Measurements from ENCODE around the gene USP16. TPM values are rescaled to one million over a fixed set of nuclear protein-coding genes. Genes with fewer than 3 reads are reported as not detected.
A peak's percentile ranks its signal among the peaks of the same experiment; 100 is the strongest.
"Not testable (repeated sequence)": the region's sequence is repeated elsewhere in the genome, so short reads cannot be mapped to it uniquely, and the experiment has no call there.

Gene USP16
- 40.2 TPM for polyA plus RNA-seq (2013)

GRCh38 chr21:29024474-29025327 lies at the start of gene USP16:
TSS of gene USP16 (plus strand) at chr21:29024668. CDS start at chr21:29027914, 3,246 bp downstream.
- peak; percentile 99 to 100 (median 99) for DNase-seq
- peak within 1 kb of the TSS; percentile 99 to 100 for H3K27ac ChIP-seq (ENCODE audit: insufficient read depth in 1 of 2, low read depth in 1 of 2, low read length in 2 of 2, poor library complexity in 1 of 2, severe bottlenecking in 2 of 2)
- peaks cover 8 to 23% (median 15%) of the 10 kb centered on the region in 4 experiments for H3K4me1 ChIP-seq (ENCODE audit: control extremely low read depth in 1 of 4, control insufficient read depth in 4 of 4, insufficient read depth in 4 of 4, low read length in 3 of 4)
- peak within 1 kb of the TSS; percentile 66 to 98 (median 92) for H3K4me3 ChIP-seq (ENCODE audit: control insufficient read depth in 1 of 7, extremely low read depth in 1 of 7, insufficient read depth in 4 of 7, low read depth in 2 of 7, low read length in 6 of 7)
- ChIA-PET POLR2A (interaction anchor here (1.0 to 1.7 kb wide), 3 partner anchors 22 to 49 kb away, joined by 5 to 7 read pairs (median 7); partner anchors contain the start of genes CCT8 and LTN1), CTCF (interaction anchor here (0.9 to 1.9 kb wide), 8 partner anchors 16 to 85 kb away, joined by 3 to 4 read pairs (median 3); partner anchors contain the start of gene LTN1)
- H3K36me3 ChIP-seq (ENCODE audit: control insufficient read depth in 4 of 4, insufficient read depth in 4 of 4, low read length in 3 of 4) = peaks cover 3 to 8% (median 5%) of the 10 kb centered on the region in 4 experiments
- no peaks in the 10 kb centered on the region for H3K9me3 ChIP-seq (ENCODE audit: control extremely low read depth in 1 of 5, control insufficient read depth in 4 of 5, insufficient read depth in 2 of 5, low read depth in 1 of 5, low read length in 4 of 5)
- no peaks in the 10 kb centered on the region for H3K27me3 ChIP-seq (replicated peaks in 2 of 5; ENCODE audit: control insufficient read depth in 4 of 5, insufficient read depth in 5 of 5, low read length in 4 of 5)
- WGBS (ENCODE audit: insufficient coverage) = 0% methylated on average over 34 of the region's 48 CpGs

DNA sequence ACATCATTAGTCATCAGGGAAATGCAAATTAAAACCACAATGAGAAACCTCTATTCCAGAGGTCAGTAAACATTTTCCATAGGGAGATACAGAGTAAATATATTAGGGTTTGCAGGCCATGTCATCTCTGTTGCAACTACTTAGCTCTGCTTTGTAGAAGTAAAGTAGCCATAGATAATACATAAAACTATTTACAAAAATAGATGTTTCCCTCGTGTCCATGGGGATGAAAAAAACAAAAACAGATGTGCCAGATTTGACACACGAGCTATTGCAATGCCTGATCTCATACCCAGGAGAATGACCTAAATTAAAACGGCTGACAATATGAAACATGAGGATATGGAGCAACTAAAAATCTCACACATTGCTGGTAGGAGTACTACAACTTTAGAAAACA lies 49.1 kb upstream of the USP16 start:
- 93% methylated on average over 3 of the region's 3 CpGs for WGBS (ENCODE audit: insufficient coverage)
- H3K4me1 ChIP-seq (ENCODE audit: control extremely low read depth in 1 of 4, control insufficient read depth in 4 of 4, insufficient read depth in 4 of 4, low read length in 3 of 4) = no peaks in the 10 kb centered on the region
- ChIA-PET POLR2A (no interaction called here), CTCF (interaction anchor here (0.7 kb wide), 1 partner anchor 14 kb away, joined by 3 read pairs; no protein-coding TSS in a partner anchor)
- peaks cover 0 to 5% (median 0%) of the 10 kb centered on the region in 5 experiments for H3K9me3 ChIP-seq (ENCODE audit: control extremely low read depth in 1 of 5, control insufficient read depth in 4 of 5, insufficient read depth in 2 of 5, low read depth in 1 of 5, low read length in 4 of 5)
- H3K4me3 ChIP-seq (ENCODE audit: control insufficient read depth in 1 of 7, extremely low read depth in 1 of 7, insufficient read depth in 4 of 7, low read depth in 2 of 7, low read length in 6 of 7) = no peak overlapping the region
- H3K36me3 ChIP-seq (ENCODE audit: control insufficient read depth in 4 of 4, insufficient read depth in 4 of 4, low read length in 3 of 4) = peaks cover 14 to 61% (median 40%) of the 10 kb centered on the region in 4 experiments
- peak in 2 of 3 donors; percentile 4 to 23 for DNase-seq
- H3K27me3 ChIP-seq (replicated peaks in 2 of 5; ENCODE audit: control insufficient read depth in 4 of 5, insufficient read depth in 5 of 5, low read length in 4 of 5) = no peaks in the 10 kb centered on the region
- no peak overlapping the region for H3K27ac ChIP-seq (ENCODE audit: insufficient read depth in 1 of 2, low read depth in 1 of 2, low read length in 2 of 2, poor library complexity in 1 of 2, severe bottlenecking in 2 of 2)

DNA sequence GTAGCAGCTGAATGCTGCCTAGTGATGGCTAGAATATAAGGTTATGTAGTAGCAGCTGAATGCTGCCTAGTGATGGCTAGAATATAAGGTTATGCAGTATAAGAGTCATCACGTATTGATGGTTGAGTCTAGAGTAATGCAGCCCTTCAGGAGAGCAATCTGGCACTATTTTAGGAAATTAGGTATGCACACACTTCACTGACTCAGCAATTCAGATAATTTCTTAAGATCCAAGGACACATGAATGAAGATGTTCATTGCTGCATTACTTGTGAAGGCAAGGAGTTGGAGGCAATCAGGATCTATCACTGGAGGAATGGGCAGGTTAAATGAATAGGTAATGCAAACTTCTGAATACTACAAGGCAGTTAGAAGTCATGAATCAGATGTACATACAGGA lies 45.4 kb upstream of the USP16 start:
- Histone ChIP-seq H3K4me3 (ENCODE audit: control insufficient read depth in 1 of 7, extremely low read depth in 1 of 7, insufficient read depth in 4 of 7, low read depth in 2 of 7, low read length in 6 of 7) (no peak overlapping the region), H3K27me3 (replicated peaks in 2 of 5; ENCODE audit: control insufficient read depth in 4 of 5, insufficient read depth in 5 of 5, low read length in 4 of 5) (no peaks in the 10 kb centered on the region), H3K36me3 (ENCODE audit: control insufficient read depth in 4 of 4, insufficient read depth in 4 of 4, low read length in 3 of 4) (peaks cover 16 to 46% (median 36%) of the 10 kb centered on the region in 4 experiments), H3K9me3 (ENCODE audit: control extremely low read depth in 1 of 5, control insufficient read depth in 4 of 5, insufficient read depth in 2 of 5, low read depth in 1 of 5, low read length in 4 of 5) (no peaks in the 10 kb centered on the region), H3K27ac (ENCODE audit: insufficient read depth in 1 of 2, low read depth in 1 of 2, low read length in 2 of 2, poor library complexity in 1 of 2, severe bottlenecking in 2 of 2) (no peak overlapping the region), H3K4me1 (ENCODE audit: control extremely low read depth in 1 of 4, control insufficient read depth in 4 of 4, insufficient read depth in 4 of 4, low read length in 3 of 4) (peaks cover 0 to 10% (median 5%) of the 10 kb centered on the region in 4 experiments)
- no peak for DNase-seq
- CTCF ChIA-PET = no interaction called here
- POLR2A ChIA-PET = interaction anchor here (0.5 kb wide), 1 partner anchor 10 kb away, joined by 3 read pairs; no protein-coding TSS in a partner anchor
- WGBS (ENCODE audit: insufficient coverage) = no CpG with 5 or more reads among the region's 1 CpG

- Histone ChIP-seq H3K9me3 (ENCODE audit: control extremely low read depth in 1 of 5, control insufficient read depth in 4 of 5, insufficient read depth in 2 of 5, low read depth in 1 of 5, low read length in 4 of 5) (no peaks in the 10 kb centered on the region), H3K4me1 (ENCODE audit: control extremely low read depth in 1 of 4, control insufficient read depth in 4 of 4, insufficient read depth in 4 of 4, low read length in 3 of 4) (peaks cover 0 to 10% (median 5%) of the 10 kb centered on the region in 4 experiments), H3K4me3 (ENCODE audit: control insufficient read depth in 1 of 7, extremely low read depth in 1 of 7, insufficient read depth in 4 of 7, low read depth in 2 of 7, low read length in 6 of 7) (no peak overlapping the region), H3K27me3 (replicated peaks in 2 of 5; ENCODE audit: control insufficient read depth in 4 of 5, insufficient read depth in 5 of 5, low read length in 4 of 5) (no peaks in the 10 kb centered on the region), H3K27ac (ENCODE audit: insufficient read depth in 1 of 2, low read depth in 1 of 2, low read length in 2 of 2, poor library complexity in 1 of 2, severe bottlenecking in 2 of 2) (no peak overlapping the region), H3K36me3 (ENCODE audit: control insufficient read depth in 4 of 4, insufficient read depth in 4 of 4, low read length in 3 of 4) (peaks cover 14 to 40% (median 30%) of the 10 kb centered on the region in 4 experiments)
- ChIA-PET CTCF (interaction anchor here (1.1 to 1.2 kb wide), 2 partner anchors 8 to 10 kb away, joined by 3 to 5 read pairs; no protein-coding TSS in a partner anchor), POLR2A (interaction anchor here (0.6 kb wide), 1 partner anchor 13 kb away, joined by 4 read pairs; no protein-coding TSS in a partner anchor)
- peak in 2 of 3 donors; percentile 25 to 36 for DNase-seq
- 40% methylated on average over 1 of the region's 1 CpG for WGBS (ENCODE audit: insufficient coverage)
Observed at GRCh38 chr21:28982637-28983036, 41.8 kb upstream of the USP16 start.

GRCh38 chr21:28986677-28987076 lies 37.8 kb upstream of the USP16 start:
- H3K27me3 ChIP-seq (replicated peaks in 2 of 5; ENCODE audit: control insufficient read depth in 4 of 5, insufficient read depth in 5 of 5, low read length in 4 of 5) = no peaks in the 10 kb centered on the region
- H3K4me3 ChIP-seq (ENCODE audit: control insufficient read depth in 1 of 7, extremely low read depth in 1 of 7, insufficient read depth in 4 of 7, low read depth in 2 of 7, low read length in 6 of 7) = no peak overlapping the region
- no peaks in the 10 kb centered on the region for H3K9me3 ChIP-seq (ENCODE audit: control extremely low read depth in 1 of 5, control insufficient read depth in 4 of 5, insufficient read depth in 2 of 5, low read depth in 1 of 5, low read length in 4 of 5)
- DNase-seq = no peak
- peaks cover 12 to 28% (median 14%) of the 10 kb centered on the region in 4 experiments for H3K36me3 ChIP-seq (ENCODE audit: control insufficient read depth in 4 of 4, insufficient read depth in 4 of 4, low read length in 3 of 4)
- ChIA-PET POLR2A (no interaction called here), CTCF (interaction anchor here (1.2 kb wide), 1 partner anchor 38 kb away, joined by 3 read pairs; the partner anchor contains the start of gene USP16)
- 100% methylated on average over 1 of the region's 4 CpGs for WGBS (ENCODE audit: insufficient coverage)
- H3K4me1 ChIP-seq (ENCODE audit: control extremely low read depth in 1 of 4, control insufficient read depth in 4 of 4, insufficient read depth in 4 of 4, low read length in 3 of 4) = peaks cover 4 to 23% (median 13%) of the 10 kb centered on the region in 4 experiments
- H3K27ac ChIP-seq (ENCODE audit: insufficient read depth in 1 of 2, low read depth in 1 of 2, low read length in 2 of 2, poor library complexity in 1 of 2, severe bottlenecking in 2 of 2) = no peak overlapping the region

- CTCF ChIA-PET; H3K4me3 ChIP-seq (ENCODE audit: control insufficient read depth in 1 of 7, extremely low read depth in 1 of 7, insufficient read depth in 4 of 7, low read depth in 2 of 7, low read length in 6 of 7); H3K27ac ChIP-seq (ENCODE audit: insufficient read depth in 1 of 2, low read depth in 1 of 2, low read length in 2 of 2, poor library complexity in 1 of 2, severe bottlenecking in 2 of 2); H3K27me3 ChIP-seq (replicated peaks in 2 of 5; ENCODE audit: control insufficient read depth in 4 of 5, insufficient read depth in 5 of 5, low read length in 4 of 5); POLR2A ChIA-PET; H3K9me3 ChIP-seq (ENCODE audit: control extremely low read depth in 1 of 5, control insufficient read depth in 4 of 5, insufficient read depth in 2 of 5, low read depth in 1 of 5, low read length in 4 of 5): not testable (repeated sequence)
- WGBS (ENCODE audit: insufficient coverage) = 67% methylated on average over 1 of the region's 6 CpGs
- DNase-seq = peak in 1 of 3 donors; percentile 13
- Histone ChIP-seq H3K4me1 (ENCODE audit: control extremely low read depth in 1 of 4, control insufficient read depth in 4 of 4, insufficient read depth in 4 of 4, low read length in 3 of 4) (peaks cover 9 to 23% (median 15%) of the 10 kb centered on the region in 4 experiments), H3K36me3 (ENCODE audit: control insufficient read depth in 4 of 4, insufficient read depth in 4 of 4, low read length in 3 of 4) (peaks cover 5 to 15% (median 11%) of the 10 kb centered on the region in 4 experiments)
Observed at GRCh38 chr21:28988146-28988545, 36.3 kb upstream of the USP16 start.
